OCI-LY1 (cell line): ENCODE measurements around the gene HMCES.

Source experiments
- EZH2 ChIP-seq: fragments of 200-600 bp; sonication (generic), shearing (Covaris generic); IDR thresholded peaks from 2 replicates; pipeline ENCODE4 v1.8.0; 2017; ENCODE audit warnings: borderline replicate concordance, mixed run types, mild to moderate bottlenecking, antibody characterized with exemption, low read length, moderate library complexity, mixed read lengths
- TF ChIP-seq, protein P1 (sequence below): fragments of 200-600 bp; sonication (generic), shearing (Covaris generic); IDR thresholded peaks from 2 replicates; pipeline ENCODE4 v1.5.1; 2017; ENCODE audit warnings: mild to moderate bottlenecking, antibody characterized with exemption, low read length, moderate library complexity, mixed read lengths

DNA sequence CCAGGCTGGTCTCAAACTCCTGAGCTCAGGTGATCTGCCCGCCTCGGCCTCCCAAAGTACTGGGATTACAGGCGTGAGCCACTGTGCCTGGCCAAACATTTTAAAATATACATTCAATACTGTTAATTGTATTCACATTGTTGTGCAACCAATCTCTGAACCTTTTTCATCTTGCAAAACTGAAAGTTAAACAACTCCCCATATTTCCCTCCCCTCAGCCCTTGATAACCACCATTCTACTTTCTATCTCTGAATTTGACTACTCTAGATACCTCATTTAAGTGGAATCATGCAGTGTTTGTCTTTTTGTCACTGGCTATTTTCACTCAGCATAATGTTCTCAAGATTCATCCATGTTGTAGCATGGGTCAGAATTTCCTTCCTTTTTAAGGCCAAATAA is 30.0 kb downstream of the HMCES start:
- TF ChIP-seq, protein P1, sequence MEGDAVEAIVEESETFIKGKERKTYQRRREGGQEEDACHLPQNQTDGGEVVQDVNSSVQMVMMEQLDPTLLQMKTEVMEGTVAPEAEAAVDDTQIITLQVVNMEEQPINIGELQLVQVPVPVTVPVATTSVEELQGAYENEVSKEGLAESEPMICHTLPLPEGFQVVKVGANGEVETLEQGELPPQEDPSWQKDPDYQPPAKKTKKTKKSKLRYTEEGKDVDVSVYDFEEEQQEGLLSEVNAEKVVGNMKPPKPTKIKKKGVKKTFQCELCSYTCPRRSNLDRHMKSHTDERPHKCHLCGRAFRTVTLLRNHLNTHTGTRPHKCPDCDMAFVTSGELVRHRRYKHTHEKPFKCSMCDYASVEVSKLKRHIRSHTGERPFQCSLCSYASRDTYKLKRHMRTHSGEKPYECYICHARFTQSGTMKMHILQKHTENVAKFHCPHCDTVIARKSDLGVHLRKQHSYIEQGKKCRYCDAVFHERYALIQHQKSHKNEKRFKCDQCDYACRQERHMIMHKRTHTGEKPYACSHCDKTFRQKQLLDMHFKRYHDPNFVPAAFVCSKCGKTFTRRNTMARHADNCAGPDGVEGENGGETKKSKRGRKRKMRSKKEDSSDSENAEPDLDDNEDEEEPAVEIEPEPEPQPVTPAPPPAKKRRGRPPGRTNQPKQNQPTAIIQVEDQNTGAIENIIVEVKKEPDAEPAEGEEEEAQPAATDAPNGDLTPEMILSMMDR, result no peak
- no peak for TF ChIP-seq EZH2
